ENCODE data around the gene HOXD10.
A peak's percentile ranks its signal among the peaks of the same experiment; 100 is the strongest.

HOXD10 gene

GRCh38 chr2:176107731-176108181, 8.8 kb upstream of the HOXD10 start:
- no peak for FAIRE-seq

DNA sequence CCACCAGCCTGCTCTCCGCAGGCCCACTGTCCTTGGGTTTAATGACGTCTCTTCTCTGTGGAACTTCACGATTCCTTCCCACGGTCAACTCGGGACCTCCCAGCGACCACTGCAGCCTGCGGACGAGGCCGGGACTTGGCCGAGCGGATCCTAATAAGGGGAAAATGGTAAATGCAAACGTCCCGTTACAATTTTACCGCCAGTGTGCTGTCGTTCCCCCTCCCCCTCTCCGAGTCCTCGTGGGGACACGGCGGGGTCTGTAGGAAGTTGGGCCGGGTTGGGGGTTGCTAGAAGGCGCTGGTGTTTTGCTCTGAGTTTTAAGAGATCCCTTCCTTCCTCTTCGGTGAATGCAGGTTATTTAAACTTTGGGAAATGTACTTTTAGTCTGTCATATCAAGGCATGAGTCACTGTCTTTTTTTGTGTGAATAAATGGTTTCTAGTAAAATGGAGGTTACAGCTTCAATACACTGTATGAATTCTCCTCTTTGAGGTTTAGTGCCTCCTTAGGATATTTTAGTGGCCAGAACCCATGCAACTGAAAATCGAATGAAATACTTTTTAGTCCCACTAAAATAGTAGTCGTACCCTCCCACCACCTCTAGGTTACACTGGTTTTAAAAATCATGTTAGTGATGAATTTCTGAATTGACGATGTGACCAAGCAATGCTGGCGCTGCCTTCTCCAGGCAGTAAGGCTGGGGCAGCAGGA, 7.2 kb upstream of the HOXD10 start:
- no peak for FAIRE-seq

DNA sequence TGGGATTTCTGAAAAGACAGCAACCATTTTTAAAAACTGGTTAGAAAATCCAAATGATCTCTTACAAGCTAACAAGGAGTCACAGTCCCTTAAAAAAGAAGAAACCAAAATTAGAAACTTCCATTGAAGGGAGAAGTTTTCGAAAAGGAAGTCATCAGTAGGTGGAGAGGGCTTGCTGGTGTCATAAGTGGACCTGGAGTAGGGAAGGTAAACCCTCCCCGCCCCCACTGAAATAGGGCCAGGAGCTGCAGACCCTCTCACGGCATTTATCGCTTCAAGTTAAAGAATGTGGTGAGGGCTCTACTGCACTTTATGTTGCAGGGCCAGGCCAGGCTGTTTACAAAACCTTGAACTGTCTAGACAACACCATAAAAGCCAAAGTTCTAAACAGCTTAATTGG, 6.6 kb upstream of the HOXD10 start:
- FAIRE-seq = no peak

- FAIRE-seq = no peak
Measured at GRCh38 chr2:176110415-176111308, 5.9 kb upstream of the HOXD10 start.

GRCh38 chr2:176111309-176111663, 5.3 kb upstream of the HOXD10 start:
- peak; percentile 41 for FAIRE-seq

GRCh38 chr2:176111846-176112374, 4.7 kb upstream of the HOXD10 start:
- FAIRE-seq = no peak

- no peak for FAIRE-seq
Measured at GRCh38 chr2:176112375-176113302, 3.9 kb upstream of the HOXD10 start.

GRCh38 chr2:176114120-176114929, 2.3 kb upstream of the HOXD10 start:
- no peak for FAIRE-seq

- no peak for FAIRE-seq
Measured at GRCh38 chr2:176114930-176115625, 1.5 kb upstream of the HOXD10 start.

- no peak for FAIRE-seq
Measured at GRCh38 chr2:176117162-176117822, 714 bp downstream of the HOXD10 start.

DNA sequence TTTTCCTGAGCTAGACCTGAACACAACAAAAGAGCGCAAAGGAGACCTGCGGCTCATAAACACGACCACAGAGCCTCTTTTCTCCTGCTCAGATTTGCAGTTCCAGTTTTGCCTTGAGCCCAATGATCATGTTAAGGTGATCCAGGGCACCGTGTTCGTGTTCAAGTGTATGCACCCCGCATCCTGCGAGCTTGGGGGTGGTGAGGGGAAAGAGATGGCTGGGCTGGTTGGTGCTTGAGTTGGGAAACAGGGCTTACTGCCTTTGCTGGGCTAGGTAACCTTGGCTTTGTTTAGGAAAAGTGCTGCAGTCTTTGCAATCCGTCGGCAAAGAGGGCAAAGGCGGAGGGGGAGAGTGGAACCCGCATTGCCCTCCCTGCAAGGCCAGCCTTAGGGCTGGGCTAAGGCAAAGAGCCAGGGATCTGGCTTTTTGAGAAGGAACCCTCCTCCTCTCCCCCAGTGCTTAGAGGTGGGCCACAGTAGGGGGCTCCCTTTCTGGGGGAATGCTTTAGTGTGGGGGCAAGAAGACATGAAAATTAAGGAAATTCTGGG, 1.3 kb downstream of the HOXD10 start:
- no peak for FAIRE-seq

DNA sequence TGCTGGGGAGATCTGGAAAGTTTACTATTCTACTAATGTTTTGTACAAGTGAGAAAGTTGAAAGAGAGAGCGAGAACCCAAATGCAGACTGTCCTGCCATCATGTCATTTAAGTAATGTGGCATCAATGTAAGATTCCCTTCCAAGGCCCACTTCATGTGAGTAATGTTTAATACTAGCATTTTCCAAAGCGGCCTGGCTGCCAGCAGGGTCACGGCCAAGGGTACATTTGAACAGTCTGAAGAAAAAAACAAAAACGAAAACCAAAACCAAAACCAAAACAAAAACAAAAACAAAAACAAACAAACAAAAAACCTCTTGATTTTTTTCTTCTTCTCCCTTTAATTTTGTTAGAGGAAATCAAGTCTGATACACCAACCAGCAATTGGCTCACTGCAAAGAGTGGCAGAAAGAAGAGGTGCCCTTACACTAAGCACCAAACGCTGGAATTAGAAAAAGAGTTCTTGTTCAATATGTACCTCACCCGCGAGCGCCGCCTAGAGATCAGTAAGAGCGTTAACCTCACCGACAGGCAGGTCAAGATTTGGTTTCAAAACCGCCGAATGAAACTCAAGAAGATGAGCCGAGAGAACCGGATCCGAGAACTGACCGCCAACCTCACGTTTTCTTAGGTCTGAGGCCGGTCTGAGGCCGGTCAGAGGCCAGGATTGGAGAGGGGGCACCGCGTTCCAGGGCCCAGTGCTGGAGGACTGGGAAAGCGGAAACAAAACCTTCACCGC, 2.2 kb downstream of the HOXD10 start:
- peak; percentile 30 for FAIRE-seq

DNA sequence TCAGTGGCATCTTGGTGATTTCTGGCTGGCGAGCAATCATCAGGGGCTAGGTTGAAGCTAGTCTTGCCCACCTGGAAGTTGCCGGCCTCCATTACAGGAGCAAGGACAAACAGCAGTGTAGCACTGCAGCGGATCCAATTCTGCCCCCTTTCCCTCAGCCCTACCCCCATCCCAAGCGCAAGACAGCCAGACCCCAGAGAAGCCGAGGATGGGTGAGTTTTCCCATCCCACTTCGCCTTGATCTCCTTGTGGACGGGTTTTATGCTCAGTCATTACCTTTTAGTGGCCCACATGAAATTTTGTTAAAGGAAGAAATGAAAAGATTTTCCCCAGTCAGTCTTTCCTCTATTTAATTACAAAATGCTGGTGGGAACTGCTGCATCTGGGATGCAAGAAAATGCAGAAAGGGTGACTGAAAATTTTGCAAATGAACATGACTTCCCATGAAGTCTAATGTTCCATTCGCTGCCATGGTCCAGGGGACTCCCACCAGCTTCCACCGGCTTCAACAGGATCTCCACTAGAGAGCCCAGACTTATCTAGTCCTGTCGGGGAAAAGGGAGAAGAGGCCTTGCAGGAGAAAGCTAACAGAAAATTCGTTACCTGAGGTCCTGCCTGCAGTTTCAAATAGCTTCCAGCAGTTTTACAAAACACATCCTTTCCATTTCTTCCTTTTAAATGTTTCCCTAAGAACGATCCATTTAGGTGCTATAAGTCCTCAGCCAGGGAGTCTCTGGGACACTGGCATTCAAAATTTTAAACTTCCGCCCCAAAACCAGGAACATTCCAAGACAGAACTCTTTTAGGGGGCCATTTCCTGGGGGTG, 4.0 kb downstream of the HOXD10 start:
- no peak for FAIRE-seq

DNA sequence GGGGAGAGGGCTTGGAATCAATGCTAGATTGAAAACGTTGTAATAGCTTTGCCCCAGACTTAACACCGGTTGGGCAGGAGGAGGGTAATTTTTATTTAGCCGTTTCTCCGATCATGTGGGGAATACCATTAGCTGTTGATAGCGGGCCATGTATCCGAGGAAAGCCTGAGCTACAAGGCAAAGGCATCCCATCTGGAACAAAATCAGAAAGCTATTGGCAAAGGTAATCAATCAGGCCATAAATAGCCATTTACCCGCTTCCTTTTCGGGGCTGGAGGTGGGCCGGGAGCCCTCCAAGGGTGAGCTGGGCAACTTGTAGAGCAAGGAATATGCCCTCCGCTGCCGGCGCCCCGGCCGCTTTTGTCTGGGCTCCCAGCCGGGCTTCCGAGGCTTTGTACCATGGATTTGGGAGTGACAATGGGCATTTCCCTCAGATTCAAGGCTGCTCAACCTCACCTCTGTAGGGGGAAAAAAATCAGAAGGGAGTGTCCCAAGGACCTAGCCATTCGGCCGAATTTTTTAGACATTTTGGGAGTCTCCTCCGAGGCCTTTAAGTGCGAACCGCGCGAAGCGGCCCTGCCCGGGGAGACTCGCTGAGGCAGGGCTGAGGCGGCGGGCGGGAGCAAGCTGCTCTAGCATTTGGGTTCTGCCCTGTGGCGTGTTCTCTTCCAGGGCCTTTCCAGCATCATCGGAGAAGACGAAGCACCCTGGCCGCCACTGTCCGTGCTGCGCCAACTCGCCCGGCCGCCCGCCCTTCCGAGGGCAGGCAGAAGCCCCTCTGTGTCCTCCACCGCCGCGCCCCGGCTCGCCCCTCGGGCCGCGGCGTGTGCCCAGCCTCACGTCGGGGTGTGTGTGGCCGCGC, 4.8 kb downstream of the HOXD10 start:
- FAIRE-seq = no peak

DNA sequence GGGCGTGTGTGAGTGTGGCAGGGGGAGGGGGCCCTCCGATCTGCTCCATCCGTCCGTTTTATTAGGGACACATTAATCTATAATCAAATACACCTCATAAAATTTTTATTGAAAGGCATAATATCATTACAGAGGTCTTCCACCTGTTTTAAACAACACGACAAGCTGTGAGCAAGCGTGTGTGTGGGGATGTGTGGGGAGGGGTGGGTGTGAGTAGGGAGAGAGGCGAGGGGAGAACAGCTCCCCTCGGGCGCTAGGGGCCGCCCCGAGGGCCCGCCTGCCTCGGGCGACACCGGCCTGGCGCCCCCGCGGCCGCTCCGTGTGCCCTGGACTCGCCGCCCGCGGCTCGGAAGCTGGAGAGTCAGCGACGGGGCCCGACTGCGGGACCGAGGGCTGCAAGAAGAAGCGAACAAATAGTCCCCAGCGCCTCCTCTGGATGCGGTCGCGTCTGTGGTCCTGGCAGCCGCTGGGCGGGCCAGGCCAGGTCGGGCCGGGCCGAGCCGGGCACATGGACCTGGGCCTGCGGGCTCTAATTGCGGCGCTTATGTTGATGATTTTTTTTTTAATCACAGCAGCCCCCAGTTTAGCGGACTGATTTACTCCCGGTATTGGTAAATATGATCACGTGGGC, 5.6 kb downstream of the HOXD10 start:
- no peak for FAIRE-seq

GRCh38 chr2:176122683-176123410, 6.3 kb downstream of the HOXD10 start, which contains the start of gene HOXD9:
Gene HOXD9, plus strand, starts transcription at chr2:176122719. Its CDS starts 50 bp downstream, at chr2:176122769.
- no peak for FAIRE-seq

Measured in A204.1 (cell line).